H9 (cell line): ENCODE data around the gene ADAMTS8. TPM values are rescaled to one million over a fixed set of nuclear protein-coding genes. Genes with fewer than 3 reads are reported as not detected.
A peak's percentile ranks its signal among the peaks of the same experiment; 100 is the strongest.

ENCODE experiments used
- DNase-seq: peaks from one replicate; pipeline ENCODE4 v3.0.0-alpha.2; 2017
- H2AFZ ChIP-seq: one replicate; pipeline ENCODE4 v1.6.1; 2013; ENCODE audit warnings: mild to moderate bottlenecking, low read length, control low read depth, moderate library complexity
- H2AK5ac ChIP-seq: 2 replicates; pipeline ENCODE4 v1.6.1; 2013; ENCODE audit warnings: low read length, control low read depth, mixed read lengths; ENCODE audit not compliant: insufficient read length
- H2BK120ac ChIP-seq: one replicate; pipeline ENCODE4 v1.6.1; 2013; ENCODE audit warnings: low read depth, mild to moderate bottlenecking, low read length, control low read depth, inconsistent platforms; ENCODE audit not compliant: poor library complexity, severe bottlenecking
- H2BK12ac ChIP-seq: 2 replicates; pipeline ENCODE4 v1.6.1; 2013; ENCODE audit warnings: low read length, control low read depth, mixed read lengths, low read depth; ENCODE audit not compliant: insufficient read length
- H2BK15ac ChIP-seq: 2 replicates; pipeline ENCODE4 v1.6.1; 2013; ENCODE audit warnings: low read depth, low read length, control low read depth
- H2BK20ac ChIP-seq: one replicate; pipeline ENCODE4 v1.6.1; 2013; ENCODE audit warnings: low read depth, mild to moderate bottlenecking, low read length, control low read depth, inconsistent platforms; ENCODE audit not compliant: poor library complexity, severe bottlenecking
- H2BK5ac ChIP-seq: 2 replicates; pipeline ENCODE4 v1.6.1; 2013; ENCODE audit warnings: low read length, control low read depth, mixed read lengths; ENCODE audit not compliant: insufficient read length
- H3K14ac ChIP-seq: 2 replicates; pipeline ENCODE4 v1.6.1; 2013; ENCODE audit warnings: low read length, control low read depth; ENCODE audit not compliant: insufficient read depth
- H3K18ac ChIP-seq: 2 replicates; pipeline ENCODE4 v1.6.1; 2013; ENCODE audit warnings: low read depth, mild to moderate bottlenecking, mixed read lengths, low read length, control low read depth; ENCODE audit not compliant: insufficient read length
- H3K23ac ChIP-seq: 2 replicates; pipeline ENCODE4 v1.6.1; 2013; ENCODE audit warnings: low read length, control low read depth, mixed read lengths, low read depth; ENCODE audit not compliant: insufficient read length
- H3K23me2 ChIP-seq: 2 replicates; pipeline ENCODE4 v1.6.1; 2013; ENCODE audit warnings: low read depth, mild to moderate bottlenecking, mixed read lengths, low read length, control low read depth; ENCODE audit not compliant: insufficient read length, poor library complexity, severe bottlenecking
- H3K27ac ChIP-seq: 2 replicates; pipeline ENCODE4 v1.5.1; 2013; ENCODE audit warnings: low read length, control low read depth, mixed read lengths, low read depth; ENCODE audit not compliant: insufficient read length
- H3K27me3 ChIP-seq: 2 replicates; pipeline ENCODE4 v1.6.1; 2013; ENCODE audit warnings: low read length, control low read depth, inconsistent platforms; ENCODE audit not compliant: insufficient read depth
- H3K4ac ChIP-seq: 2 replicates; pipeline ENCODE4 v1.6.1; 2013; ENCODE audit warnings: low read depth, mild to moderate bottlenecking, control low read depth, inconsistent platforms, low read length, moderate library complexity
- H3K4me1 ChIP-seq: 2 replicates; pipeline ENCODE4 v1.6.1; 2013; ENCODE audit warnings: low read length, control low read depth, inconsistent platforms; ENCODE audit not compliant: insufficient read depth
- H3K4me2 ChIP-seq: 2 replicates; pipeline ENCODE4 v1.6.1; 2013; ENCODE audit warnings: low read length, control low read depth, mixed read lengths; ENCODE audit not compliant: insufficient read length, insufficient read depth
- H3K56ac ChIP-seq: 2 replicates; pipeline ENCODE4 v1.6.1; 2013; ENCODE audit warnings: low read depth, mild to moderate bottlenecking, mixed read lengths, low read length, control low read depth; ENCODE audit not compliant: insufficient read length
- H3K79me1 ChIP-seq: 2 replicates; pipeline ENCODE4 v1.6.1; 2013; ENCODE audit warnings: low read depth, mild to moderate bottlenecking, moderate library complexity, low read length, control low read depth, inconsistent platforms; ENCODE audit not compliant: insufficient read depth, poor library complexity, severe bottlenecking
- H3K79me2 ChIP-seq: 2 replicates; pipeline ENCODE4 v1.6.1; 2013; ENCODE audit warnings: low read length, control low read depth, inconsistent platforms; ENCODE audit not compliant: insufficient read depth
- H3K9ac ChIP-seq: 2 replicates; pipeline ENCODE4 v1.6.1; 2013; ENCODE audit warnings: low read length, control low read depth, mixed read lengths; ENCODE audit not compliant: insufficient read length; ENCODE audit errors: extremely low read depth
- H3K9me3 ChIP-seq: one replicate; pipeline ENCODE4 v1.6.1; 2013; ENCODE audit warnings: low read depth, low read length, inconsistent platforms; ENCODE audit not compliant: control insufficient read depth
- H3T11ph ChIP-seq: one replicate; pipeline ENCODE4 v1.6.1; 2013; ENCODE audit warnings: mild to moderate bottlenecking, low read length, control low read depth, inconsistent platforms
- H4K20me1 ChIP-seq: one replicate; pipeline ENCODE4 v1.6.1; 2013; ENCODE audit not compliant: control insufficient read depth, insufficient read length, insufficient read depth
- H4K5ac ChIP-seq: 2 replicates; pipeline ENCODE4 v1.6.1; 2013; ENCODE audit warnings: low read depth, mild to moderate bottlenecking, mixed read lengths, low read length, control low read depth; ENCODE audit not compliant: insufficient read length
- H4K8ac ChIP-seq: replicated peaks from 2 replicates; pipeline ENCODE4 v1.6.1; 2013; ENCODE audit warnings: low read length, control low read depth, mixed read lengths, low read depth; ENCODE audit not compliant: insufficient read length
- H4K91ac ChIP-seq: 2 replicates; pipeline ENCODE4 v1.6.1; 2013; ENCODE audit warnings: low read depth, mild to moderate bottlenecking, moderate library complexity, mixed read lengths, low read length, control low read depth; ENCODE audit not compliant: insufficient read length
- H3K27ac Mint-ChIP-seq, 3 experiments: 2 replicates in 2 of 3; 3 replicates in 1 of 3; pipeline ENCODE4 v1.8.0; 2020 to 2021; ENCODE audit warnings: mixed read lengths in 3 of 3, mild to moderate bottlenecking in 1 of 3, moderate library complexity in 1 of 3
- H3K27me3 Mint-ChIP-seq: 2 replicates; pipeline ENCODE4 v1.8.0; 2021; ENCODE audit warnings: low read depth, mild to moderate bottlenecking, moderate library complexity, mixed read lengths
- H3K36me3 Mint-ChIP-seq, 3 experiments: 2 replicates in 2 of 3; 3 replicates in 1 of 3; pipeline ENCODE4 v1.8.0; 2020 to 2021; ENCODE audit warnings: low read depth in 3 of 3, mixed read lengths in 3 of 3; ENCODE audit not compliant: insufficient read depth in 1 of 3
- H3K4me1 Mint-ChIP-seq, 2 experiments: 2 replicates each; pipeline ENCODE4 v1.8.0; 2020; ENCODE audit warnings: mixed read lengths in 2 of 2
- H3K4me3 Mint-ChIP-seq, 2 experiments: 2 replicates in 1 of 2; 3 replicates in 1 of 2; pipeline ENCODE4 v1.8.0; 2020 to 2021; ENCODE audit warnings: mild to moderate bottlenecking in 2 of 2, mixed read lengths in 2 of 2, moderate library complexity in 1 of 2
- H3K9me3 Mint-ChIP-seq, 2 experiments: 2 replicates in 1 of 2; 3 replicates in 1 of 2; pipeline ENCODE4 v1.8.0; 2020; ENCODE audit warnings: mild to moderate bottlenecking in 2 of 2, mixed read lengths in 2 of 2, moderate library complexity in 1 of 2
- WGBS: extraction: QIAGEN DNeasy Blood & Tissue Kit; methylation state at CpG from one replicate; pipeline ENCODE4 v1.1.7; 2013; ENCODE audit warnings: missing lambda C conversion rate, low lambda C conversion rate, mixed read lengths; ENCODE audit not compliant: insufficient read length; ENCODE audit errors: extremely low coverage; 5-methylcytosine and 5-hydroxymethylcytosine counted together
- total RNA-seq: library from RNA; stranded (reverse); gene quantifications from 2 replicates; pipeline ENCODE4 v1.2.1, GENCODE V29; 2021
- TF ChIP-seq, protein P1 (sequence below): fragments of 200-600 bp; sonication (generic); conservative IDR thresholded peaks from 3 replicates; pipeline ENCODE4 v1.8.0; 2021; ENCODE audit warnings: antibody characterized with exemption, mild to moderate bottlenecking

Gene ADAMTS8
- total RNA-seq, 1 experiment from 2014 or later, result 5.0 TPM

DNA sequence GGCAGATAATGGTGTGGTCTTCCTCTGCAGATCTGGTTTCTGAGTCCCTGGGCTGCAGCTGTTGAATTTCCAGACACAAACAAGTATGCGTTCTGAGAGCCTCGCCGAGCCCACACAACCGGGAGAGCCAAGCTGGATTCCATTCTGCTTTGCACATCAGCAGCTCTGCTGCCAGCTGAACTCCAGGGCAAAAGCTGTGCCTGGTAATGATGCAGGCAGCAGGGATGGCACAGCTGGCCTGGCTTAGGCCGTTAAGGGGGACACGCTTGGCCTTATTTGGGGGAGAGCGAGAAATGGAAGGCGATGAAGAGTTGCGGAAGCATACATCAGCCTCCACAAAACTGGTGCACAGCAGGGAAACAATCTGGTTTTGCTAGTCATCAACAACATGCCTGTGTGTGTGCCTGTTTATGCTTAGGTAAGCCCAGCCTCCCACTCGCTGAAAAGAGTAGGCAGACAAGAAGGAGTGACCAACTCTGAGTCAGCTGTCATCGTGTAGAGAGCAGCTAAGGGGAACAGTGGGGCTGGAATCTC is 25.1 kb downstream of the ADAMTS8 start:
- H3K27me3 Mint-ChIP-seq, result peaks cover 18% of the 10 kb centered on the region

More for the DNA sequence above, 25.1 kb downstream of the ADAMTS8 start:
- Histone ChIP-seq H3K14ac (peak overlapping the region; percentile 24), H3K23me2 (no peaks in the 10 kb centered on the region), H3K56ac (no peak overlapping the region), H3K79me2 (no peaks in the 10 kb centered on the region), H3K4me1 (peaks cover 13% of the 10 kb centered on the region; the same call in 1 of the 2 replicates), H3K27ac (peak overlapping the region; percentile 88), H2AK5ac (no peak overlapping the region), H2BK120ac (no peak overlapping the region), H3K23ac (no peak overlapping the region), H3K27me3 (no peaks in the 10 kb centered on the region), H4K8ac (no peak overlapping the region), H2BK5ac (peak overlapping the region; percentile 2), H3K9me3 (no peaks in the 10 kb centered on the region), H3T11ph (no peak overlapping the region), H3K18ac (peak overlapping the region; percentile 8), H2AFZ (no peak overlapping the region), H3K4me2 (peak overlapping the region; percentile 8), H4K5ac (no peak overlapping the region), H4K20me1 (no peaks in the 10 kb centered on the region), H4K91ac (no peak overlapping the region), H3K4ac (no peak overlapping the region), H2BK15ac (no peak overlapping the region), H3K9ac (no peak overlapping the region), H2BK20ac (no peak overlapping the region), H2BK12ac (peak overlapping the region; percentile 2), H3K79me1 (no peaks in the 10 kb centered on the region)
- Mint-ChIP-seq H3K9me3 (no peaks in the 10 kb centered on the region), H3K27ac (peak overlapping the region; percentile 69 to 96 (median 92)), H3K4me3 (no peak overlapping the region; a peak in 1 of 5 replicates), H3K4me1 (peaks cover 54 to 67% of the 10 kb centered on the region in 2 experiments), H3K36me3 (peaks cover 3 to 15% (median 4%) of the 10 kb centered on the region in 3 experiments; a peak in 3 of 7 replicates)
- DNase-seq, result peak; percentile 51
- TF ChIP-seq, protein P1, sequence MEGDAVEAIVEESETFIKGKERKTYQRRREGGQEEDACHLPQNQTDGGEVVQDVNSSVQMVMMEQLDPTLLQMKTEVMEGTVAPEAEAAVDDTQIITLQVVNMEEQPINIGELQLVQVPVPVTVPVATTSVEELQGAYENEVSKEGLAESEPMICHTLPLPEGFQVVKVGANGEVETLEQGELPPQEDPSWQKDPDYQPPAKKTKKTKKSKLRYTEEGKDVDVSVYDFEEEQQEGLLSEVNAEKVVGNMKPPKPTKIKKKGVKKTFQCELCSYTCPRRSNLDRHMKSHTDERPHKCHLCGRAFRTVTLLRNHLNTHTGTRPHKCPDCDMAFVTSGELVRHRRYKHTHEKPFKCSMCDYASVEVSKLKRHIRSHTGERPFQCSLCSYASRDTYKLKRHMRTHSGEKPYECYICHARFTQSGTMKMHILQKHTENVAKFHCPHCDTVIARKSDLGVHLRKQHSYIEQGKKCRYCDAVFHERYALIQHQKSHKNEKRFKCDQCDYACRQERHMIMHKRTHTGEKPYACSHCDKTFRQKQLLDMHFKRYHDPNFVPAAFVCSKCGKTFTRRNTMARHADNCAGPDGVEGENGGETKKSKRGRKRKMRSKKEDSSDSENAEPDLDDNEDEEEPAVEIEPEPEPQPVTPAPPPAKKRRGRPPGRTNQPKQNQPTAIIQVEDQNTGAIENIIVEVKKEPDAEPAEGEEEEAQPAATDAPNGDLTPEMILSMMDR, result no peak
- WGBS, result no CpG with 5 or more reads among the region's 11 CpGs
